GM18520 (cell line): ENCODE results near the gene UCKL1.

Experiments used
- ATAC-seq: cut with Tn5 transposase; IDR thresholded peaks from one replicate; pipeline ENCODE4 v1.9.1; 2021; ENCODE audit not compliant: unreplicated experiment

UCKL1 gene

GRCh38 chr20:63892402-63892801 is 63.8 kb downstream of the UCKL1 start:
- ATAC-seq, result no peak

- no peak for ATAC-seq
Observed at GRCh38 chr20:63891061-63892002, 64.9 kb downstream of the UCKL1 start.

DNA sequence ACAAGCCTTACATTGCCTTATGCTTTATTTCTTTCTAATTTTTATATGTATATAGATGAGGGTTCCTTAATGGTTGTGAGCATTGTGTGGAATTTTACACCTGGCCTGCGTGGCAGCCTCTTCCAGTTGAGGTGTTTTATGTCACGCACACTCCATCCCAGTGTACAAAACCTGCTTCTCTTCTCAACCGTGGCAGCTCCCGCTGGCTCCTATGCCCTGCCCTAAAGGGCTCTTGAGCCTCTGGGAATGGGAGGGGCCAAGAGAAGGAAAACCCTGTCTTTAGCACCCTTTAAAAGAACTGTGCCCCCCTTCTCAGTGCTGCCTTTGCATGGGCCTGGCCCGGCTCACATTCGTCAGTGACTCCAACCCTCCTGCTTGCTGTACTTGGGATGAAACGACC is 65.6 kb downstream of the UCKL1 start:
- ATAC-seq, result no peak

DNA sequence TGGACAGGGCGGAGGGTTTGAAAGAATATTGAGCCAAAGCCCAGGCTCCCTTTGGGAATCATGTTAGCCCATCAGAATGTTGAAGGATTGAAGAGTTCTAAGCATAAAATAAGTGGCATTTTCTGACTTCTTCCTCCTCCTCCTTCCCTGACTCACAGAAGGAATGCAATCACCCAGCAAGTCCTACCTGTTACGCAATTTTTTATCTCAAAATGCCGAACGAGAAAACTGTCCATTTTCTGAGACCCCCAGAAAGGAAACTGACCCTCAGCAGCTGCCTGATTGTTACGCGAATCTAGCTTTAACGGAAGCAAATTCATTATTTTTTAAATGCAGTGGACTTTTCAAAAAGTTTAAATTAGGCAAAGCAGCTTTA is 66.0 kb downstream of the UCKL1 start:
- ATAC-seq, result no peak
